Skin epidermis (tissue), 12 donors: Measurements from ENCODE around the gene RADX.
"Not testable (repeated sequence)": the region's sequence is repeated elsewhere in the genome, so short reads cannot be mapped to it uniquely, and the experiment has no call there.

Source experiments
- H3K27ac ChIP-seq, 21 experiments: fragments of 200-600 bp; sonication (generic) in 11 of 21; one replicate each; pipeline ENCODE4 v1.5.0; 2020; ENCODE audit warnings: mild to moderate bottlenecking in 3 of 21, inconsistent platforms in 2 of 21, moderate library complexity in 2 of 21
- H3K4me3 ChIP-seq, 7 experiments: fragments of 200-600 bp; sonication (generic) in 2 of 7; one replicate each; pipeline ENCODE4 v1.5.0; 2020; ENCODE audit warnings: inconsistent platforms in 2 of 7, mild to moderate bottlenecking in 2 of 7, moderate library complexity in 1 of 7

The RADX gene, protein sequence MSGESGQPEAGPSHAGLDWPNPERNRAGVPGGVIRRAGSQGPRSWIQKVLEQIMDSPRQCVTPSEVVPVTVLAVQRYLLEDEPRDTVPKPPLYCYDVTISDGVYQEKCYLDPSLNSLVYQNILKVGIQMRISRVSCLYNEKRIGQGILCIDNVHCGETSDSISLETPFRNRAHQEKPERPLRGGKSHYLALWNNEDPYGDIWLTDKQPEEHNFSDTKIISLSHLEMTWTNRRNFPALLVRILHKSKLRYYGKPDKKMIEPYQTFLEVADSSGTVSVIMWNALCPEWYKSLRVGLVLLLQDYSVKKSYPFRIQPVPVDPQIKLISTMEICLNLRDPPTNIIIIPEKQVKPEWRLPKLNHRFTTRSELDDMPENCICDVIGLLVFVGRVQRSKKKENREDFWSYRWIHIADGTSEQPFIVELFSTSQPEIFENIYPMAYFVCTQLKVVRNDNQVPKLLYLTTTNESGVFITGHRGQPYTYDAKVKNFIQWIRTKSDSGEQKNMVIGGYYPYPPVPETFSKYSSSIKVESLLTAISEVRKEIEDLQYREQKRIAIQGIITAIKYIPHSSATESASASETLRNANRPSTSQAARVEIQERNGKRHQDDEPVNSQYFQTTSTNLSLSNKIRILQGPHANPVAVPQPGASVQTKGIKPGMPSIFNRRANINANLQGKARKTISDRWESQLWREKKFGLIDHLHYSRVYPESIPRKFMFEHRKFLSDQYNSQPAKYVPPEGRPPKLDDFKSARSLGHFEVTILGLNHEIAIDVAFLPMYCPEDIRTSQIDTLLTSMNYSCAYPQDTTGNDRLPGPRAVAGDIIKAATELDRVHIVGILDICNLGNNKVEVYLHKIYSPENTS

DNA sequence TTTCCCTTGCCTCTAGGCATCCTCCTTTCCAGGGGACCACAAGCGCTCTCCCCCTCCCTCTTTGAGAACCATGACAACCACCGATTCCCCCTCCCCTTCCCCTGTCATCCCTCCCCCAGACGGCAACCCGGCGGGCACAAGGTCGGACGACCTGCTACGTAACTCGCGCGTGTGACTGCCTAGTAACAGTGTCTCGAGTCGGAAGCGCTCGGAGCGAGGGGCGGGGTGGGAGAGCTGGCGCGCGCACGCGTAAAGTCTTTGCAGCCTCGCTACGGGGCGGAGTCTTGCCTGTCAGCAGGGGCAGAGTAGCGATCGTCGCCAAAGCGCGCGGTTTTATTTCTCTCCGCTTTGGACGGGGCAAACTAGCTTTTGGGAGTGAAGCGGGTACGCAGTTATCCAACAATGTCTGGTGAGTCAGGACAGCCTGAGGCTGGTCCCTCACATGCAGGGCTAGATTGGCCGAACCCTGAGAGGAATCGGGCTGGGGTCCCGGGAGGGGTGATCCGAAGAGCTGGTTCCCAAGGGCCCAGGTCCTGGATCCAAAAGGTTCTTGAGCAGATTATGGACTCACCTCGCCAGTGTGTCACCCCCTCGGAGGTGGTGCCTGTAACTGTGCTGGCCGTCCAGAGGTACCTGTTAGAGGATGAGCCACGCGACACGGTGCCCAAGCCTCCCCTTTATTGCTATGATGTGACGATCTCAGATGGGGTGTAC is at the start of gene RADX:
Gene RADX, plus strand, starts transcription at position 300 of the 714 bp plus-strand sequence. Its CDS starts 103 bp downstream, at position 403.
- Histone ChIP-seq H3K4me3 (peak within 1 kb of the TSS; percentile 38 to 49 (median 40)), H3K27ac (peak within 1 kb of the TSS in 6 of 21 experiments; percentile 8 to 47 (median 19))

DNA sequence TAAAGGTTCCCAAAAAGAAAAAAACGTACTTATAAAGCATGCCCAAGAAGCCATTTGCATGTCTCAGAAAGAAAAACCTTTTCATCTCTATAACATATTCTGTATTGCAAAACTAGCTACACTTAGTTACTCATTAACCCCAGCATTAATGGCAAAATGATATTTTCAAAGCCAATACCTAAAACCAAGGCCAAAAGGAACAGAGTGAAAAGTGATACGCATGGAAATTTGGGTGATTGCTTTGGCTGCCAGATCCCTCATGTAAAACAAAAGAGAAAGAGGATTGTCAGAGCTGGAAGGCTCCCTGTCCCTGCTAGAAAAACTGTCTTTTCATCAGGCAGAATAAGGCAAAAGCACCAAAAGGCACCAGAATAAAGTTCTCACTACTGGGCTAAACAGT is 46.8 kb upstream of the RADX start:
- Histone ChIP-seq H3K27ac (no peak overlapping the region), H3K4me3 (no peak overlapping the region)

GRCh38 chrX:106566362-106566761 is 45.4 kb upstream of the RADX start:
- Histone ChIP-seq H3K27ac (no peak overlapping the region), H3K4me3 (no peak overlapping the region)

GRCh38 chrX:106581856-106582255 is 29.9 kb upstream of the RADX start:
- Histone ChIP-seq H3K27ac (no peak overlapping the region), H3K4me3 (no peak overlapping the region)

- Histone ChIP-seq H3K27ac (no peak overlapping the region), H3K4me3 (no peak overlapping the region)
Observed at GRCh38 chrX:106585478-106585877, 26.3 kb upstream of the RADX start.

GRCh38 chrX:106588801-106589200 is 23.0 kb upstream of the RADX start:
- H3K27ac ChIP-seq = no peak overlapping the region

GRCh38 chrX:106599411-106599810 is 12.4 kb upstream of the RADX start:
- Histone ChIP-seq H3K4me3 (no peak overlapping the region), H3K27ac (no peak overlapping the region)

More at GRCh38 chrX:106588801-106589200, 23.0 kb upstream of the RADX start:
- no peak overlapping the region for H3K4me3 ChIP-seq

GRCh38 chrX:106606571-106606970 is 5.2 kb upstream of the RADX start:
- Histone ChIP-seq H3K27ac (no peak overlapping the region), H3K4me3 (no peak overlapping the region)

DNA sequence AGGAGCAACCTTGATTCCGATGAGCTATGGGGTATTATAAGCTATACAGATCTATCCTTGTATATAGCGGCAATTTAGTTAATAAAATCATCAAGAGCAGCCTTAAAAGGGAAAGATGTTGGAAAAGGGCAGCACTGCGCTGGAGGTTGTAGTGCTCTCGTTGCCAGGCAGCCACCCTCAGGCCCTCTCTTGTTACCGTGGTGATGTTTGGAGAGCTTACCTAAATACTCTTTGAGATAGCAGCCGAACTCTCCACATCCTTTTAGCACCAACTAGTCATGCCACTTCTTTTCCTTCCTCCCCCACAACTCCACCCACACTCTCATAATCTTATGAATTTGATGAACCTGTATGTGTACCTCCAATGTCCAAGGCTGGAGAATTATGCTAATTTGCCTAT is 3.8 kb upstream of the RADX start:
- Histone ChIP-seq H3K27ac (no peak overlapping the region), H3K4me3 (no peak overlapping the region)

DNA sequence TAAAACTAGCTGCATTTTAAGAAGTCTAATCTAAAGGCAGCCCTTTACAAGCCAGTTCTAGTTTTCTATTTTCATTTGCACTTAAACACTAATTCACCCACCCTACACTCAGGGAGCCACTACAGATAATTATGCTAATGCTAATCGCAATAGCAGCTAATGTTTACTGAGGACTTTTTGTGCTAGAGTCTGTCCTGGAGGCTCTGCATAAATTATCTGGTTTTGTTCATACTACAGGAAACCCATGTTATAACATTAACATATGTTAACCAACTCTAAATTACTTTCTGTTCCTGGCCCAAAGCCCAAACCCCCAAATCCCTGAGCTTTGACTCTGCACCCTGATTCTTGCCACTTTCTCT is 480 bp upstream of the RADX start:
- peak overlapping the region in 3 of 21 experiments; percentile 17 to 47 (median 24) for H3K27ac ChIP-seq

GRCh38 chrX:106612393-106612763 is 600 bp downstream of the RADX start:
- H3K27ac ChIP-seq = peak overlapping the region in 4 of 21 experiments; percentile 17 to 47 (median 32)
- H3K4me3 ChIP-seq = peak overlapping the region; percentile 38 to 49 (median 40)

More for the DNA sequence above, 480 bp upstream of the RADX start:
- H3K4me3 ChIP-seq = peak overlapping the region; percentile 38 to 49 (median 40)

DNA sequence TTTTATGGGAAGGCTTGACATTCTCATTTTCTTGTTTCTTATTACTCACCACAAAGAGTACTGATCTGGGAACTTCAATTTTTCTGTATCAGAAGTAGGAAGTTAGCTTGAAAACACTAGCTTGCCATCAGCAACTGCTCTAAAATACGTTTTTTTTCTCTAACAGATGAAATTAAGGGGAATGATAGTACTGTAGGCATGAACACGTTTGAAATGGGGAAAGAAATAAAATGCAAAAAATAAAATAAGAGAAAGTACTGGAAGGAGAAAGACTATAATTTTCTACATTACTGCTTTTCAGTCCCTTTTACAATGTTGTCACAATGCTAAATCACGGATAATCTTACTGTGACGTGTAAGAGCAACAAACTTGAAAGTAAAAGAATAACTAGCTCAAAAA is 1.5 kb downstream of the RADX start:
- Histone ChIP-seq H3K27ac (no peak overlapping the region), H3K4me3 (peak overlapping the region in 2 of 7 experiments; percentile 38 to 49)

- Histone ChIP-seq H3K27ac (no peak overlapping the region), H3K4me3 (no peak overlapping the region)
Observed at GRCh38 chrX:106615041-106615440, 3.3 kb downstream of the RADX start.

- Histone ChIP-seq H3K4me3 (no peak overlapping the region), H3K27ac (no peak overlapping the region)
Observed at GRCh38 chrX:106619797-106620196, 8.0 kb downstream of the RADX start.

- Histone ChIP-seq H3K27ac (no peak overlapping the region), H3K4me3 (no peak overlapping the region)
Observed at GRCh38 chrX:106621836-106622235, 10.1 kb downstream of the RADX start.

DNA sequence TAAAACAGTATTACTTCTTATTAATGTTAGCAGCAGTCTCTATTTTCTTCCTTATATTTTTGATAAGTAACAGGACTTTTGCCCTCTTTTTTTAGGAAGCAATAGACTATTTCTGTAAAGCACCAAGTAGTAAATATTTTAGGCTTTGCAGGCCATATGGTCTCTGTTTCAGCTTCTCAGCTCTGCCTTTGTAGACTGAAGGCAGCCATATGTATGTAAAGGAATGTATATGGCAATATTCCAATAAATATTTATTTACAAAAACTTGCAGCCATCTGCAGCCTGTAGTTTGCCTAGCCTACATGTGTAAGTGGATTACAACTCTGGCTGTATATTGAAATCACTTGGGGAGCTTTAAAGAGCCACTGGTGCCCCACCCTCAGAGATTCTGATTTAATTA is 15.0 kb downstream of the RADX start:
- Histone ChIP-seq H3K4me3 (no peak overlapping the region), H3K27ac (no peak overlapping the region)

DNA sequence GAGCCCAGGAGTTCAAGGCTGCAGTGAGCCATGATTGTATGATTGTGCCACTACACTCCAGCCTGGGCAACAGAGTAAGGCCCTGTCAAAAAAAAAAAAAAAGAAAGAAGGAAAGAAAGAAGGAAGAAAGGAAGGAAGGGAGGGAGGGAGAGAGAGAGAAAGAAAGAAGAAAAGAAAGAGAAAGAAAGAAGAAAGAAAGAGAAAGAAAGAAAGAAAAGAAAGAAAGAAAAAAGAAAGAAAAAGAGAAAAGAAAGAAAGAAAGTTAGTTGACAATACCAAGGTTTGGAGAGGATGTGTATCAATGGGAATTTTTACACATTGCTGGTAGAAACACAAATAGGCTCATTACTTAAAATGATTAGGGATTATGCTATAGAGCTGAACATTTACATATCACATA is 19.8 kb downstream of the RADX start:
- Histone ChIP-seq H3K27ac (no peak overlapping the region), H3K4me3 (no peak overlapping the region)

DNA sequence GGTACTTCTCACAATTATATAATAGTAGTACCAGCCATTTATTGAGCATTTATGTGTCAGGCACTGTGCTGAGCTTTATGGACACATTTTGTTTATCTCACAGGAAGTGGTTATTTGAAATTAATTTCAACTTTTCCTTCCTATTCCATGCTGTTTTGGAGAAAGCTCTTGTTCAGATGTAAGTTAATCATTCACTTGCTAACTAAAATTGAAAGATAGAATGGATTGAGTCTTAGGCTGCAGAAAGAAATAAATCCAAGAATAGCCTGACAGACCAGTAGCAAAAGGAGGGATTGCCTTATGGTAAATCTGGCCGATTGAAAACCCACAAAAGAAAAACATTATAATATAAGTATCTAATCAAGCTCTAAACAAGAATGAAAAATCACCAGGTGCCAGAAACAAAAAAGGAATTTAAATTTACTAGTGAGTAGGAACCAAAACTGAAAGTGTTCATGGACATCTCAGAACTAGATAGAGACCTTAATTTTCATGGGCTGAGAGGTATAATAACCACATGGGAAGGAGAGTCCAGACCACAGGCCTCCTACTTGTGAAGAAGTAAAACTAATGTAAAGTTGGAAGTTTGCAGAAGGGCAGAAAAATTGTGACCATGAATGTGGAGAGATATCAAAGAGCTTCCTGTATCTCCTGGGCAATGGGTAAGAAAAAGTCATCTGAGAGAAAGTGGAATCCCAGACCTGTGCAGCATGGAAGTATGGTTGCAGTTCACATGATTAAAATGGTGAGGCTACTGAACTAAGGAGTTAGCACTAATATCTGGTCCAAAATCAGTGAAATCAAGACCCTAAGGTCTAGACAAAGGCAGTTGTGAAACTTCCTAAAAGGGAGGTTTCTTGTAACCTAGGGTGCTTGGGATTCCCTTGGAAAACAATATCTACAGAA is 38.0 kb downstream of the RADX start:
- H3K27ac ChIP-seq = no peak overlapping the region
- H3K4me3 ChIP-seq = no peak overlapping the region

GRCh38 chrX:106653625-106654024 is 41.8 kb downstream of the RADX start:
- H3K27ac ChIP-seq, H3K4me3 ChIP-seq: not testable (repeated sequence)
